Keratinocyte (primary cell): ENCODE data around the gene BCAR3.

Experiments
- CTCF ChIP-seq, 3 experiments: IDR thresholded peaks in 1 of 3; conservative IDR thresholded peaks in 1 of 3; optimal IDR thresholded peaks in 1 of 3; 2 replicates in 2 of 3; 3 replicates in 1 of 3; pipeline versions ENCODE3 to v1.5.1; 2011; ENCODE audit warnings: low read length in 3 of 3, mild to moderate bottlenecking in 3 of 3, moderate library complexity in 2 of 3, control low read depth in 1 of 3, inconsistent platforms in 1 of 3; ENCODE audit not compliant: insufficient read depth in 2 of 3; ENCODE audit errors: extremely low read depth in 1 of 3
- EZH2 ChIP-seq: IDR thresholded peaks from one replicate; pipeline ENCODE4 v1.6.1; 2012; ENCODE audit warnings: inconsistent platforms, mild to moderate bottlenecking, low read length, moderate library complexity

- TF ChIP-seq CTCF (optimal IDR thresholded peaks at IDR 0.05 in 1 of 3, IDR thresholded peaks at IDR 0.05 in 1 of 3, conservative IDR thresholded peaks at IDR 0.05 in 1 of 3; ENCODE audit: extremely low read depth in 1 of 3, insufficient read depth in 2 of 3, low read length in 3 of 3), result peak in 2 of 3 experiments; percentile 12 to 19
- TF ChIP-seq EZH2, result no peak
Measured at GRCh38 chr1:93619507-93620171, 62.0 kb downstream of the BCAR3 start.
